Motor neuron (in vitro differentiated cells): Measurements from ENCODE around the gene LEAP2. TPM values are rescaled to one million over a fixed set of nuclear protein-coding genes. Genes with fewer than 3 reads are reported as not detected.

Experiments used
- ATAC-seq, 8 experiments: fragments of 200-7000 bp; cut with Tn5 transposase; replicated peaks in 6 of 8; 2 replicates each; pipeline ENCODE4 v1.8.0; 2021; ENCODE audit warnings: mild to moderate bottlenecking in 8 of 8, moderate library complexity in 8 of 8
- H3K27ac ChIP-seq, 2 donors: fragments of 250-450 bp; sonication (Bioruptor Pico); 2 replicates each; pipeline ENCODE4 v1.9.0; 2021; ENCODE audit warnings: antibody characterized with exemption in 2 of 2, mild to moderate bottlenecking in 2 of 2, moderate library complexity in 1 of 2
- H3K4me1 ChIP-seq, 2 donors: fragments of 250-450 bp; sonication (Bioruptor Pico); replicated peaks in 1 of 2; 2 replicates each; pipeline ENCODE4 v1.6.1; 2021; ENCODE audit warnings: antibody characterized with exemption in 2 of 2, mild to moderate bottlenecking in 2 of 2, moderate library complexity in 1 of 2
- H3K4me3 ChIP-seq, 5 donors: fragments of 250-450 bp; sonication (Bioruptor Pico); 2 replicates each; pipeline ENCODE4 v1.9.0; 2021; ENCODE audit warnings: antibody characterized with exemption in 5 of 5, mild to moderate bottlenecking in 5 of 5, moderate library complexity in 4 of 5
- WGBS, 10 experiments: fragments of 450-650 bp; shearing (Covaris generic); methylation state at CpG; one replicate each; pipeline ENCODE4 v1.0.0; 2022; 5-methylcytosine and 5-hydroxymethylcytosine counted together
- in situ Hi-C, 9 experiments: fragments of 400-800 bp; cut with MboI; loops; one replicate each; pipeline ENCODE4 v1.15.0; 2021; ENCODE audit warnings: low sequenced_read_pairs in 9 of 9, low pct_unique_long_range_greater_than_20kb in 2 of 9; ENCODE audit not compliant: unreplicated experiment in 9 of 9
- total RNA-seq, 8 experiments: library from RNA; unstranded; fragments of 300-600 nt; gene quantifications; 2 replicates each; pipeline versions ENCODE4 v1.2.3 to v1.2.4, GENCODE V29; 2022

The LEAP2 gene, protein sequence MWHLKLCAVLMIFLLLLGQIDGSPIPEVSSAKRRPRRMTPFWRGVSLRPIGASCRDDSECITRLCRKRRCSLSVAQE
- 10 to 100 TPM in 1 of 8 experiments, 1 to 10 TPM in 7; 1.7 to 10.7 (median 3.6) TPM for total RNA-seq

DNA sequence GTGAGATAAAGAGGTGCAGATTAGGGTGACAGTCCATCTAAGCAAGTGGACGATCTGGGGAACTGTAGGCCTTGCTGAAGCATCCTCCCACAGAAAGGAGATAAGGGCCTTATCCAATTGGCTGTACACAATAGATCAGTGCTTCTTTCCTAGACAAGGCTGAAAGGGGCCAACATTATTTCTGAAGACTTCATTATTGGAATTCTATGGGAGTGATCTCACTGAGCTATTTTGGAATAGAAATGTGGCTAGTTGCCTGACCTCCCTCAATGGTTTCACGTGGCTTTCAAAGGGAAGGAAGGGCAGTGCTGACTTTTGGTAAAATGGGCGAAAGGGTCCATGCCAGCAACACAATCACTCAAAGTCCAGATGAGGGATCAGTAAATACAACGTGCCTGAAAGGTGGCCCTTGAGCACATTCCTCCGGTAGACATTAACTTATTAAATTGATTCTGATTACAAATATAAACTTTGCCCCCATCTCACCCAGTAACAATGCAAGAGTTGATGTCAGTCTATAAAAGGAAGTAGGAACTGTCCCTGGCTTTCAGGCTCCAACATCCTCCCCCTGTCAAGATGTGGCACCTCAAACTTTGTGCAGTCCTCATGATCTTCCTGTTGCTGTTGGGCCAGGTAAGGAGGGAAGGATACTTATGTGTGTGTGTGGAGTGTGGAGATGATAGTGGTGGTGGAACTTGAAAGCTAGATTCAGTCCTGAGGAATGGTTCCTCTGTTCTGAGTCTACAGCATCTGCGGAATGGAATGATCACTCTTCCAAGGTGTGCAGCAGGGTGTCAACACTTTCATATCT is at the start of gene LEAP2:
TSS of gene LEAP2 (plus strand) at position 550 of the 811 bp plus-strand sequence. CDS start at position 577, 27 bp downstream.
- in situ Hi-C loops = no loop called here
- ATAC-seq = no peak
- 50 to 100% (median 79%) methylated on average over 1 to 6 of the region's 6 CpGs; no CpG with 5 or more reads in 3 of the 10 experiments for WGBS, 10 experiments
- no peak within 1 kb of the TSS for H3K27ac ChIP-seq
- H3K4me3 ChIP-seq = no peak within 1 kb of the TSS
- no peaks in the 10 kb centered on the region for H3K4me1 ChIP-seq

DNA sequence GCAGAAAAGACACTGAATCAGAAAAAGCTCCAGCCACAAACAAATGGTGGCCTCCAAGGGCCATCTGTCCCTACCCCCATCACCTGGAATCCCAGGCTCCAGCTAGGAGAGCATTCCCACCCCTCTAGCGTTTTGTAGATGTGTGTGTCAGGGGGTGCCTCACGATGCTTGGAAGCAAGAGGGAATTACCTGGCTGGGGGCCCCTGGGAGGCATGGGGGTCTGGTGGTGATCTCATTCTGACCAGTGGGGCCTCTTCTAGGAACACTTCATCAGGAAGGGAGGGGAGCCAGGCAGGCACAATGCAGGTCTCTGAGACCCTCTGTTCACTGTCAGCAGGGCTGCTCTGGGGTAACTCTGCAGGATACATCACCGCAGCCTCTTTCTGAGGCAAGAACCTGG is 49.0 kb upstream of the LEAP2 start:
- in situ Hi-C loops = loop anchor here in 1 of 9 experiments (25.0 kb wide), 1 partner anchor 162 kb away; the partner anchor contains the start of genes IL13 and IL4
- peaks cover 0 to 5% of the 10 kb centered on the region in 2 donors for H3K4me1 ChIP-seq
- ATAC-seq = no peak
- H3K4me3 ChIP-seq = no peak overlapping the region
- H3K27ac ChIP-seq = no peak overlapping the region
- WGBS, 10 experiments = 80 to 100% (median 100%) methylated on average over 1 of the region's 3 CpGs; no CpG with 5 or more reads in 7 of the 10 experiments

DNA sequence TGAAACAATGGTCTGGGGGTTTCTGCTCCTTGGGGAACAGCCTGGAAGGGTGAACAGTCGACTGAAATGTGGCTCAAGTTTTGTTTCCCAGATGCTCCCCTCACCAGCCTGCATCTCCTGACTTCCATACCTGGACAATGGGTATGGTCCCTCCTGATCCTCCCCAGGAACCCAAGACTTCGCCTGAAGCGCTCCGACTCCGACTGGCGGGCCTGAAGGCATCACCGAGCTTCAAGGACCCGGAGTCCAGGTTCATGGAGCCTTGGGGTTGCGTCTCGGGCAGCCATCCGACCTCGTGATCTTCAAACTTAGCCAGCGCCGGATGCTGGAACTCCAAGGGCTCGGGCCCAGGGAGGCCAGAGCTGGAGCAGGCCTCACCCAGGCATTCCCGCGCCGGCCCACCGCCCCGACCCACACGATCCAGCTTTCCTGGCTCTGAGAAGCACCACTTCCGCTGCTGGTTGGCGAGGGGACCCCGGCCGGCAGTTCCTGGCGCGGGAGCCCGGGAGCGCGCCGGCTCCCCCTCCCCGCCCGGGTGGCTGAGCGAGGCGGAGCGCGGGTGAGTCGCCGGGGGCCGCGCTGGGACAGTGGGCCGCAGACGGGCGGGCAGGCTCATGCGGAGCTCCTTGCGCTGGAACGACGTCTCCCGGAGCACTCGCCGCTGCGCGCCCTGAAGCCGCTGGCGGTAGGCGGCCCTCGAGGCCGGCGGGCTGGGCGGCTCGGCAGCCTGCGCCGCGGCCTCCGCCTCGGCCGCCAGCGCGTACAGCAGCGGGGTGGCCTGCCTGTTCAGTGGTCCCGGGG is 48.2 kb upstream of the LEAP2 start:
- in situ Hi-C loops = no loop called here
- peak in 2 of 8 experiments; percentile 12 to 17 for ATAC-seq
- WGBS, 10 experiments = 57 to 96% (median 83%) methylated on average over 1 to 13 of the region's 71 CpGs; no CpG with 5 or more reads in 5 of the 10 experiments
- H3K27ac ChIP-seq = no peak overlapping the region
- peaks cover 0 to 5% of the 10 kb centered on the region in 2 donors for H3K4me1 ChIP-seq
- H3K4me3 ChIP-seq = peak overlapping the region in 1 of 5 donors; percentile 14

DNA sequence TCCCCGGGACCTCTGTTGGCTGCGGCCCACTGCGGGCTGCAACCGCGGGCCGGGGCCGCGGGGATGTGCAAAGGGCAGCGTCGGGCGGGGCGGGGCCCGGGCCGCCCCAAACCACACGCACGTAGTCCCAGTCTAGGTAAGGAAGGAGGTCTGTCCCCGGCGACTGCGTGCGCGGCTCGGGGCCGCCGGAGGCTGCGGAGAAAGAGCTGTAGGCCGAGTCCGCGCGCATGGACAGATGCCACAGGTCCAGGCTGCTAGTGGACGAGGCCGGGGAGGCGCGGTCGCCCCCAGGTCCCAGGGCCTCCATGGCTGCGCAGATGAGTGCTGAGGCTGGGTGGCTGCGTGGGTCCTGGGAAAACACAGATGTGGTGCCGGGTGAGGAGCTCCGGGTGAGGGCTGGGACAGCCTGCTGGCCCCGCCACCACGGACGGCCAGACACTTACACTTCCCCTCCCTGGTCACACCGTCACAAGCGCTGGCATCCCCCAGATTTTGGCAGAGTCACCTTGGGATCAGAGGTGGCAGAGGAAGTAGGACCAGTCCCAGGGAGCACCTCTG is 47.6 kb upstream of the LEAP2 start:
- 11 to 93% (median 89%) methylated on average over 2 to 13 of the region's 43 CpGs; no CpG with 5 or more reads in 4 of the 10 experiments for WGBS, 10 experiments
- ATAC-seq = no peak
- Histone ChIP-seq H3K27ac (no peak overlapping the region), H3K4me1 (peaks cover 0 to 5% of the 10 kb centered on the region in 2 donors), H3K4me3 (peak overlapping the region in 1 of 5 donors; percentile 14)
- in situ Hi-C loops = no loop called here

DNA sequence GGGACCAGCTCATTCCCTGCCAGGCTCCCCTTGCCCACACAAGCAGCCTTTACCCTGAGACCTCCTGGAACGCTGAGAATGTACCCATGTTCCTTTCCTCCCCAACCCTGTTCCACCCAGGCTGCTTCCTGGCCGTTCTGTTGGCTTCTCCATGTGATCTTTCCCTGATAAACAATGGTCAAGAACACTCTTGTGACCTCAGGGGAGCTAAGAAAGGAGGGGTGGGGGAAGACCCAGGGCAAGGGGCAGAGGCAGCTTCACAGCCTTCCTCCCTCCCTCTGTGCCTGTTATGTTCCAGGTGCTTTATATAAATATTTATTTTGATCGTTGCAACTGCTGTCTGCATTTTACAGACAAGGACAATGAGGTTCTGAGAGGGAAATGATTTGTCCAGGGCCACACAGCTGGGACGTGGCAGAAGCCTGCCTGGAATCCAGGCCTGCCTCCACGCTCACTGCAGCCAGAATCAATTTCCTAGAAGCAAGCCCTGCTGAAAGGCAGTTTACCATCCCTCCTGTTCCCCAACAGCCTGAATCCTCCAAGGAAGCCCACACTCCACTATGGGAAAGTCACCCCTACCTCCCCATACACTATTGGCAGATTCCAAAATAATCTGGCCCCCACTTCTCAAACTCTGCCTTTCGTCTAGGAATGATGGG is 46.9 kb upstream of the LEAP2 start:
- 50 to 100% (median 70%) methylated on average over 1 to 4 of the region's 6 CpGs; no CpG with 5 or more reads in 3 of the 10 experiments for WGBS, 10 experiments
- in situ Hi-C loops = no loop called here
- Histone ChIP-seq H3K4me1 (peaks cover 0 to 5% of the 10 kb centered on the region in 2 donors), H3K27ac (no peak overlapping the region), H3K4me3 (no peak overlapping the region)
- ATAC-seq = no peak

DNA sequence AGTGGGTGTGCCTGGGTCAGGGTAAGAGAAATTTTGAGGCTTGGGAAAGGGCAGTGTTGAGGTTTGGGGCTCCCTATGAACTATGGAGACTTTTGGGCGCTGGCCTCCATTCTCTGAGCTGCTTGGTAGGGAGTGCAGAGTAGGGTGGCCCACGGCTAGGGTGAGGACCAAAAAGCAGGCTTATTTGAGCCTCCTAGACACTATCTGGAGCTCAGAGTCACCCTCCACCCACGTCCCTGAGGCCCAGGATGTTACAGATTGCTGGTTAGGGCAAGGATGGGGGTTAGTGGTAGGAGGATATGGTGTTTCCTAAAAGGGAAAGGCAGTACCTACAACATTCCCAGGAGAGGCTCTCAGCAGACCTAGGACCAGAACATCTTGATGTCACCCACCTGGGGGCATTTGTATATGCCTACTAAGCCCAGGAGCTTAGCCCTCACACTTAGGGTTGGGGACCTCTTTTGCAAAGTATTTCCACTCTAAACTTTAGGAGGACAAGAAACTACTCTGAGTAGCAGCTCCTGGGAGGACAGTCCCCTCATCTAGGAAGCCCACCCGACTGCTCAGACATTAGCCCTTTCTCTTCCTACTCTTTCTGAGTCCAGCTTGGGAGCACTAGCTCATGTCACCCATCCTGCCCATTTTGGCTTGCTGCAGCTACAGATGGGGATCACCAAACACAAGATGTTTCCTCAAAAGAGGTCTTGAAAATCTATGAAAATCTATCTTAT is 45.4 kb upstream of the LEAP2 start:
- WGBS, 10 experiments = 78 to 100% (median 86%) methylated on average over 1 to 4 of the region's 4 CpGs; no CpG with 5 or more reads in 4 of the 10 experiments

DNA sequence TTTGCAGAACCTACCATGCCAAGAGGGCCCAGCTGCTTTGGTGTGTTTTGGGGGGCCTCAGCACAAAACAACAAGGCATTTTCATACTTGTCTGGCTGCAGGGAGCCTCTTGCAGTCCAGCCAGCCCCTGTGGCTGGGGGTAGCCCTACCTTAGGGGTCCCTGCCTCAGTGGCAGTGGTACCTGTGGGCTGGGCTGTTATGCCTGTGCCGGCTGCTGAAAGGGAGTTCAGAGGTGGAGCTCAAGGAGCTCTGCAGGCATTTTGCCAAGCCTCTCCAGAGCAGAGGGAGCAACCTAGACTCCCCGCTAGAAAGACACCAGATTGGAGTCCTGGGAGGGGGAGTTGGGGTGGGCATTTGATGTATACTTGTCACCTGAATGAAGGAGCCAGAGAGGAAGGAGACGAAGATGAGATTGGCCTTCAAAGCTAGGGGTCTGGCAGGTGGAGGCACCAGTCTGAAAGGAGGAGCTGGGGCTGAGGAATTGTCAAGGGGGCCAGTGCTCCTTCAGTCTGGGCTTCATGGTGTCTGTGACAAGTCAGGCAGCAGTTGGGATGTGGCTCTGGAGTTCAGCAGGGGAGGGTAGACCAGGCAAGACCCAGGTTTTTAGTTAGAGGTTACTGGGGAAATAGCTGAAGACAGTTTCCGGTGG is 44.5 kb upstream of the LEAP2 start:
- in situ Hi-C loops = no loop called here
- ATAC-seq = no peak

More for the DNA sequence above, 45.4 kb upstream of the LEAP2 start:
- Histone ChIP-seq H3K27ac (no peak overlapping the region), H3K4me1 (peaks cover 0 to 5% of the 10 kb centered on the region in 2 donors), H3K4me3 (no peak overlapping the region)
- no peak for ATAC-seq
- in situ Hi-C loops = no loop called here

DNA sequence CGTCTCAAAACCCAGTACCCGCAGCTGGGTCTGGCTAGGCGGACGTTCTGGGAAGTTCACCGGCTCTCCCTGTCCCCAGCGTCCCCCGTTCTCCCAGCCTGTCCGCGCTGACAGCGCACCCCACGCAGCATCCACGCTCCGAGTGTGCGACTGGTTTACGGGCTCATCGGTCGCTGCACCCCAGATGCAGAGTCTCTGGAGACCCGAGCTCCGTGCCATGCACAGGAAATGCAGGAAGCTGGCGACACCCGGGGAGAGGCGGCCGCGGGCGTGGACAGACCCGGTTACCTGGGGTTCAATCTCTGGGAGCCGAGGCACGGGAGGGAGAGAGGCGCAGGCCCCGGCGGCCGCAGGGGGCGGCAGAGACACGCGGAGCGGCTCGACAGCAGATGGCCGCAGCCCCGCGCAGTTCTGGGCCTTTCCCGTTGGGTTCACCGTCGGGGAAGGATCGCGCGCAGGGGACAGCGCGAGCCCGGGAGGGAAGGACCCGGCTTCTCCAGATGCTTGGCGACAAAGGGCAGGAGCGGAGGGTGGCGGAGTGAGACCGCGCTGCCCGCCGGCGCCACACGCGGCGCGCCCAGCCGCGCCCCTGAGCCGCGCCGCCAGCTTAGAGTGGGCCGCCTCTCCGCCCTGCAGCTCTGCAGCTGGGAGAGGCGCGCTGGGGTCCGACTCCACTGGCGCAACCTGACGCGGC is 43.6 kb upstream of the LEAP2 start:
- peak; percentile 85 to 96 (median 89) for ATAC-seq
- in situ Hi-C loops = no loop called here
- peaks cover 0 to 5% of the 10 kb centered on the region in 2 donors for H3K4me1 ChIP-seq
- peak overlapping the region in 1 of 2 donors; percentile 15 for H3K27ac ChIP-seq
- WGBS, 10 experiments = 13 to 48% (median 22%) methylated on average over 3 to 9 of the region's 75 CpGs; no CpG with 5 or more reads in 6 of the 10 experiments
- H3K4me3 ChIP-seq = peak overlapping the region; percentile 42 to 56 (median 44)

More for the DNA sequence above, 44.5 kb upstream of the LEAP2 start:
- H3K4me1 ChIP-seq = peaks cover 0 to 5% of the 10 kb centered on the region in 2 donors
- H3K27ac ChIP-seq = no peak overlapping the region
- 60 to 100% (median 92%) methylated on average over 1 to 3 of the region's 4 CpGs; no CpG with 5 or more reads in 4 of the 10 experiments for WGBS, 10 experiments
- no peak overlapping the region for H3K4me3 ChIP-seq

DNA sequence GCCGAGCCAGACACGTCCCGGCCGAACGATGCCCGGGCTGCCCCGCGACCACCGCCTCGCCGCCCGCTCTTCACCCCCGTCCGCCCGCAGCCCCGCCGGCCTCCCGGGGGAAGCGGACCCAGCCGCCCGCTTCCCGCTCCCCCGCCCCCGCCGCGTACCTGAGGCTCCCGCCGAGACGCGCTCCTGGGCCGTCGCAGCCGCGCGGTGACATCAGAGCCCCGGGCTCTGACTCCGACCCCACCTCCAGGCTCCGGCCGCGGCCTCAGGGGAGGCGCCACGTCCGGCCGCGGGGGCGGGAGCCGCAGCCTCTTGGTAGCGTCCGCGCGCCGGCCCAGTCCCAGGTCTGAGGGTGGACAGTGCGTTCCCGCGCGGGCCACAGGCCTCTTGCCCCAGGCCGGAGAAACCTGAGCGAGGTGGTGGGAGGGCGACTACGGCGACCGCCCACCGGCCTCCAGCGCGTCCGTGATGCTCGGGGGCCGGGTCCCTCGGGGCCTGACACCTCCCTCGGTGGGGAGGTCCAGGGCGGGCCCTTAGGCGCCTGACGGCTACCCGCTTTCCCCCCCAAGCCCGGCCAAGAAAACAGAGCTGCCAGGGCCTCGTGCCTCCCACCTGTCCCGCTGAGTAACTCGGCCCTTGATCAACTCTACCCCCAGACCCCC is 42.9 kb upstream of the LEAP2 start, which contains the start of gene SHROOM1:
TSS of gene SHROOM1 (minus strand) at position 212 of the 659 bp plus-strand sequence. CDS start 4,507 bp downstream, outside the sequence.
- peak; percentile 64 to 76 (median 74) for ATAC-seq
- in situ Hi-C loops = no loop called here
- Histone ChIP-seq H3K27ac (peak within 1 kb of the TSS in 1 of 2 donors; percentile 15), H3K4me3 (peak within 1 kb of the TSS; percentile 42 to 56 (median 44)), H3K4me1 (peaks cover 0 to 5% of the 10 kb centered on the region in 2 donors)
- WGBS, 10 experiments = no CpG with 5 or more reads among the region's 78 CpGs

DNA sequence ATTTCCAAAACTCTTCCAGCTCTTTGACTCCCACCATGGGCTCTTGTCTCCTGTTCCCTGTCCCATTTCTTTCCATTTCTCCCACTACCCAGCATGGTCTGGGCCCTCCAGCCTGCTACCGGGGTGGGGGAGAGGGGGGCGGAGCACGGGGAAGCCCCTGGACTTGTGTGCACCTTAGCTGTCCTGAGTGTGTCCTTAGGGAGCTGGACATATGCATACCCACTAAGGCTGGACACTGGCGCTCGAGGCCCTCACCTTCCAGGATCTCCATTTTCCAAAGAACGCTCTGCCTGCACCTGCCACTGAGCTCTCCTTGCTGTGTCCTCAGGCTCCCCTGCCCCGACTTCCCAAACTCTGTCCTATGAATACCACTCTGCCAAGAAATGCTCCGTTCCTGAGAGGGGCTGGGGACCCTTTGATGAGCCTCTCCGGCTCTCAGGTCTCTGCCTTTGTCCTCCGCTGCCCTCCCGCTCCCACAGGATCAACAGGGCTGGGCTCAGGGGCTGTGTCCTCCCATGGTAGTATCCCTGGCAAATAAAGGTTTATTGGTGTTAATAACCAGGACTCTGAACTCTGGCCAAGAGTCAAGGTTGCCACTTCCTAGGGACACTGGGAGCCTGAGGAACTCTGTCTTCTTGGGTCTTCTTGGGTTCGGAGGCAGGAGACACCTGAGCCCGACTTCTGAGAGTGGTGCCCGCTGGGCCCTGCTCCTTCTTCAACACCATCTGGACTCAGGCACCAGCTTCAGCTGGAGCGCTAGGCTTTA is 42.2 kb upstream of the LEAP2 start:
- in situ Hi-C loops = no loop called here
- Histone ChIP-seq H3K27ac (no peak overlapping the region), H3K4me1 (no peaks in the 10 kb centered on the region), H3K4me3 (peak overlapping the region in 1 of 5 donors; percentile 56)
- ATAC-seq = no peak
- 80 to 100% (median 92%) methylated on average over 1 to 5 of the region's 15 CpGs; no CpG with 5 or more reads in 6 of the 10 experiments for WGBS, 10 experiments
